ENCODE measurements around the gene TMEFF1. TPM values are rescaled to one million over a fixed set of nuclear protein-coding genes. Genes with fewer than 3 reads are reported as not detected.

The TMEFF1 gene
- total RNA-seq, 1 donor from 2014 or later, result 14.8 TPM

DNA sequence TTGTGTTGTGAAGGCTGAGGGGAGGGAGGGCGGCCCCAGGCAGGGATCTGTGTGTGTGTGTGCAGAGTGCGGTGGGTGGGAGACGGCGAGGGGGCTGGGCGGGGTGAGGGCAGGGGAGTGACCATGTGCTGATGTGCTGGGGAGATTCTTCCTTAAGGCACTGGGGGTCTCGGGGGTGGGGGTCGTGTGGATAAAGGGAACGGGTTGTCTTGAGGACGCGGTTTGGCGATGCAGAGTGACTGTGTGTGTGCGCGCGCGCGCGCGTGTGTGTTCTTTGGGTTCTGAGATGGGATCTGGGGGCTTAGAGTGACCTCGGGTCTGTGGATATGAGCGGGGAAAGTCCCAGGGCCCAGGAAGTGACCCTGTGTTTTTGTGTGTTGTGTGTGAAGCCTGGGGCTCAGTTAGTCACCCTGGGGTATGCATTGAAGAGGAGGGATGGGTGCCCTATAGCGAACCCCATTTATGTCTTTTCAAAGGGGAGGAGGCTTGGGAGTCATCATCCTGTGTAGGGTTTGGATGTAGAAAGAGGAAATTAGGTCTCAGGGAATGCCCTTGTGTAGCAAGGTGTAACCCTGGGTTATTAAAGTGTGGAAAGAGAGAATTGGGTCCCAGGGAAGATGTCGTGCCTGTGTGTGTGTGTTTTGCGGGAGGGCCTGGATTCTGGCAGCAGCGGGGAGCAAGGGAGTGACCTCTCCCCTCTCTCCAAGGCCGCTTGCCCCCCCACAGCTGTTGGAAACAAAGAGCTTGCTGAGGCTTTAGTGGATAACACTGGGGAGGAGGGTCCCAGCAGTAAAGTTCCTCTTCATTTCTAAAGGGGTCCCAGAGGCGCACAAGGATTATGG lies 1.4 kb downstream of the TMEFF1 start:
- TF ChIP-seq, protein P1, sequence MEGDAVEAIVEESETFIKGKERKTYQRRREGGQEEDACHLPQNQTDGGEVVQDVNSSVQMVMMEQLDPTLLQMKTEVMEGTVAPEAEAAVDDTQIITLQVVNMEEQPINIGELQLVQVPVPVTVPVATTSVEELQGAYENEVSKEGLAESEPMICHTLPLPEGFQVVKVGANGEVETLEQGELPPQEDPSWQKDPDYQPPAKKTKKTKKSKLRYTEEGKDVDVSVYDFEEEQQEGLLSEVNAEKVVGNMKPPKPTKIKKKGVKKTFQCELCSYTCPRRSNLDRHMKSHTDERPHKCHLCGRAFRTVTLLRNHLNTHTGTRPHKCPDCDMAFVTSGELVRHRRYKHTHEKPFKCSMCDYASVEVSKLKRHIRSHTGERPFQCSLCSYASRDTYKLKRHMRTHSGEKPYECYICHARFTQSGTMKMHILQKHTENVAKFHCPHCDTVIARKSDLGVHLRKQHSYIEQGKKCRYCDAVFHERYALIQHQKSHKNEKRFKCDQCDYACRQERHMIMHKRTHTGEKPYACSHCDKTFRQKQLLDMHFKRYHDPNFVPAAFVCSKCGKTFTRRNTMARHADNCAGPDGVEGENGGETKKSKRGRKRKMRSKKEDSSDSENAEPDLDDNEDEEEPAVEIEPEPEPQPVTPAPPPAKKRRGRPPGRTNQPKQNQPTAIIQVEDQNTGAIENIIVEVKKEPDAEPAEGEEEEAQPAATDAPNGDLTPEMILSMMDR (IDR thresholded peaks at IDR 0.05; ENCODE audit: insufficient read depth, low read depth, low read length), result no peak
- no peak for TF ChIP-seq EZH2 (IDR thresholded peaks at IDR 0.05; ENCODE audit: insufficient read depth, low read length)
- Histone ChIP-seq H3K36me3 (ENCODE audit: insufficient read depth, low read length) (no peaks in the 10 kb centered on the region), H2AFZ (ENCODE audit: low read depth, low read length) (peak overlapping the region; percentile 78), H3K9me3 (ENCODE audit: insufficient read depth, low read depth, low read length) (no peaks in the 10 kb centered on the region), H4K20me1 (ENCODE audit: insufficient read depth, low read length) (peaks cover 16% of the 10 kb centered on the region), H3K79me2 (ENCODE audit: insufficient read depth, low read length) (no peaks in the 10 kb centered on the region), H3K4me2 (ENCODE audit: low read length) (peak overlapping the region; percentile 93), H3K4me3 (ENCODE audit: insufficient read depth, low read depth, low read length) (peak overlapping the region; percentile 60), H3K4me1 (ENCODE audit: insufficient read depth, low read length) (no peaks in the 10 kb centered on the region), H3K27ac (ENCODE audit: low read depth, low read length) (no peak overlapping the region), H3K27me3 (ENCODE audit: insufficient read depth, low read length) (no peaks in the 10 kb centered on the region), H3K9ac (ENCODE audit: low read length) (peak overlapping the region; percentile 78)
- H3K27ac Mint-ChIP-seq (ENCODE audit: unreplicated experiment), result peak overlapping the region; percentile 22
- no peaks in the 10 kb centered on the region for H3K36me3 Mint-ChIP-seq (ENCODE audit: low read depth, unreplicated experiment)
- H3K27me3 Mint-ChIP-seq (ENCODE audit: low read depth, unreplicated experiment), result no peaks in the 10 kb centered on the region
- DNase-seq (ENCODE audit: low read depth) (no peak), FAIRE-seq (no peak)
- H3K4me1 Mint-ChIP-seq (ENCODE audit: low read depth, unreplicated experiment), result peaks cover 9% of the 10 kb centered on the region
- H3K4me3 Mint-ChIP-seq (ENCODE audit: unreplicated experiment), result peak overlapping the region; percentile 85
- no peaks in the 10 kb centered on the region for H3K9me3 Mint-ChIP-seq (ENCODE audit: unreplicated experiment)

DNA sequence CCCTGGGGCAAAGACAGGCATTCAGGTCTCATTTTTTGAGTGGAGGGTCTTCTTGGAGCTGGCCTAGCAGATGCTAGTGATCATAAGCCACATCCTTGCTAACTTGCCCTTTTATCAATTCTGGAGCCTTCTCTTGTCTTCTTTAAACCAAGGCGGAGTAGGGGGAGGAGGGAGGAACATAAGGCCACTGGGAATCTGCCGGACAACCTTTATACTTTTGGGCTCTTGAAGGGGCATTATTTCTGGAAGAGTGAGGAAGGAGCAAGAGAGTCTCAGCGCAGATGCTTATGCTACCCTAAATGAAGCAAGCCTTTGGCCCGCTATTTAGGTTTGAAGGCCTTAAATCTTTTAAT lies 2.0 kb downstream of the TMEFF1 start:
- Mint-ChIP-seq H3K27ac (ENCODE audit: unreplicated experiment) (no peak overlapping the region), H3K4me3 (ENCODE audit: unreplicated experiment) (peak overlapping the region; percentile 85), H3K4me1 (ENCODE audit: low read depth, unreplicated experiment) (peaks cover 9% of the 10 kb centered on the region), H3K27me3 (ENCODE audit: low read depth, unreplicated experiment) (no peaks in the 10 kb centered on the region), H3K9me3 (ENCODE audit: unreplicated experiment) (no peaks in the 10 kb centered on the region), H3K36me3 (ENCODE audit: low read depth, unreplicated experiment) (no peaks in the 10 kb centered on the region)
- DNase-seq (ENCODE audit: low read depth) (no peak), FAIRE-seq (no peak)
- TF ChIP-seq EZH2 (IDR thresholded peaks at IDR 0.05; ENCODE audit: insufficient read depth, low read length), result no peak
- TF ChIP-seq, protein P1 (IDR thresholded peaks at IDR 0.05; ENCODE audit: insufficient read depth, low read depth, low read length), result no peak
- Histone ChIP-seq H3K9ac (ENCODE audit: low read length) (no peak overlapping the region), H2AFZ (ENCODE audit: low read depth, low read length) (no peak overlapping the region), H3K4me3 (ENCODE audit: insufficient read depth, low read depth, low read length) (no peak overlapping the region), H3K27ac (ENCODE audit: low read depth, low read length) (no peak overlapping the region), H3K79me2 (ENCODE audit: insufficient read depth, low read length) (no peaks in the 10 kb centered on the region), H3K4me1 (ENCODE audit: insufficient read depth, low read length) (no peaks in the 10 kb centered on the region), H3K27me3 (ENCODE audit: insufficient read depth, low read length) (no peaks in the 10 kb centered on the region), H4K20me1 (ENCODE audit: insufficient read depth, low read length) (peaks cover 16% of the 10 kb centered on the region), H3K9me3 (ENCODE audit: insufficient read depth, low read depth, low read length) (no peaks in the 10 kb centered on the region), H3K36me3 (ENCODE audit: insufficient read depth, low read length) (no peaks in the 10 kb centered on the region), H3K4me2 (ENCODE audit: low read length) (no peak overlapping the region)

DNA sequence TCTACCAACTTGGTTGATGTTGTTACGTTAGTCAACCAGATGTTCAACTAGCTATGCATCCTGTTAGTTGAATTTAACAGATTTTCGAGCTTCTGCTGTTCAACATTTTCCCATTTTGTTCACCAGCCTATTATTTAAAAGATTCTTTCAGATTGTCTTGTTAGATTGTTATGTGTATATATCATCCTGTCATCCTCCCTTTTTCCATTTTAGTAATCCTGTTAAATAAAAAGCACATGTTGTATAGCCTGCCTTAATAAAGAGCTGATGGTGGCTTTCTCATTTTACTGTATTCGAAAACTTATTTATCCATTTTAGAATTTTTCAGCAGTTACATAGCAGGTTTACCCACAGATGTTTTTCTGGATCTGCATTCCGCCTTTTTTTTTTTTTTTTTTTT lies 4.3 kb downstream of the TMEFF1 start:
- H3K36me3 ChIP-seq (ENCODE audit: insufficient read depth, low read length), result no peaks in the 10 kb centered on the region

More for the DNA sequence above, 4.3 kb downstream of the TMEFF1 start:
- no peaks in the 10 kb centered on the region for H3K79me2 ChIP-seq (ENCODE audit: insufficient read depth, low read length)
- FAIRE-seq, result no peak
- H3K9me3 ChIP-seq (ENCODE audit: insufficient read depth, low read depth, low read length), result no peaks in the 10 kb centered on the region
- TF ChIP-seq, protein P1 (IDR thresholded peaks at IDR 0.05; ENCODE audit: insufficient read depth, low read depth, low read length), result no peak
- TF ChIP-seq EZH2 (IDR thresholded peaks at IDR 0.05; ENCODE audit: insufficient read depth, low read length), result no peak
- Mint-ChIP-seq H3K36me3 (ENCODE audit: low read depth, unreplicated experiment) (no peaks in the 10 kb centered on the region), H3K4me1 (ENCODE audit: low read depth, unreplicated experiment) (peaks cover 9% of the 10 kb centered on the region), H3K27me3 (ENCODE audit: low read depth, unreplicated experiment) (no peaks in the 10 kb centered on the region), H3K4me3 (ENCODE audit: unreplicated experiment) (no peak overlapping the region), H3K9me3 (ENCODE audit: unreplicated experiment) (no peaks in the 10 kb centered on the region), H3K27ac (ENCODE audit: unreplicated experiment) (no peak overlapping the region)
- no peaks in the 10 kb centered on the region for H3K4me1 ChIP-seq (ENCODE audit: insufficient read depth, low read length)
- H3K4me2 ChIP-seq (ENCODE audit: low read length), result no peak overlapping the region
- no peak overlapping the region for H3K9ac ChIP-seq (ENCODE audit: low read length)
- H3K27ac ChIP-seq (ENCODE audit: low read depth, low read length), result no peak overlapping the region
- H4K20me1 ChIP-seq (ENCODE audit: insufficient read depth, low read length), result peaks cover 24% of the 10 kb centered on the region
- no peaks in the 10 kb centered on the region for H3K27me3 ChIP-seq (ENCODE audit: insufficient read depth, low read length)
- H2AFZ ChIP-seq (ENCODE audit: low read depth, low read length), result no peak overlapping the region
- no peak overlapping the region for H3K4me3 ChIP-seq (ENCODE audit: insufficient read depth, low read depth, low read length)
- no peak for DNase-seq (ENCODE audit: low read depth)

Data from astrocyte (in vitro differentiated cells and primary cell).